ENCODE measurements around the gene ARMC10. TPM values are rescaled to one million over a fixed set of nuclear protein-coding genes. Genes with fewer than 3 reads are reported as not detected.

The ARMC10 gene
- total and polyA plus RNA-seq, 2 experiments from 2014 or later: 43.4 to 48.2 TPM

GRCh38 chr7:103121641-103122040 lies 46.7 kb downstream of the ARMC10 start:
- no peak overlapping the region for H3K4me3 Mint-ChIP-seq
- H3K4me1 Mint-ChIP-seq: no peaks in the 10 kb centered on the region

More at GRCh38 chr7:103121641-103122040, 46.7 kb downstream of the ARMC10 start:
- Histone ChIP-seq H3K27me3 (ENCODE audit: insufficient read depth) (no peaks in the 10 kb centered on the region), H3K9me2 (ENCODE audit: insufficient read depth) (no peaks in the 10 kb centered on the region), H3K4me3 (no peak overlapping the region), H3F3A (replicated peaks; ENCODE audit: low read depth) (no peaks in the 10 kb centered on the region), H2AFZ (no peak overlapping the region), H3K4me1 (ENCODE audit: insufficient read depth) (no peaks in the 10 kb centered on the region), H4K20me1 (replicated peaks; ENCODE audit: insufficient read depth) (peaks cover 5% of the 10 kb centered on the region; the same call in 1 of the 2 replicates), H3K4me2 (no peak overlapping the region), H3K36me3 (ENCODE audit: insufficient read depth) (no peaks in the 10 kb centered on the region), H3K79me2 (replicated peaks; ENCODE audit: insufficient read depth) (no peaks in the 10 kb centered on the region), H3K27ac (ENCODE audit: low read depth) (no peak overlapping the region)
- ATAC-seq (no peak), DNase-seq (ENCODE audit: low spot score) (no peak)
- no peak overlapping the region for H3K27ac Mint-ChIP-seq
- no peaks in the 10 kb centered on the region for H3K27me3 Mint-ChIP-seq (ENCODE audit: insufficient read depth, low read depth, poor library complexity)
- H3K36me3 Mint-ChIP-seq (ENCODE audit: low read depth): peaks cover 11% of the 10 kb centered on the region; the same call in 2 of the 3 replicates
- no peaks in the 10 kb centered on the region for H3K9me3 Mint-ChIP-seq
- TF ChIP-seq POLR2AphosphoS5 (IDR thresholded peaks at IDR 0.05; ENCODE audit: low read depth) (no peak), ETS1 (IDR thresholded peaks at IDR 0.05) (no peak), EZH2phosphoT487 (IDR thresholded peaks at IDR 0.05; ENCODE audit: unreplicated experiment) (no peak), STAT1 (IDR thresholded peaks at IDR 0.05; ENCODE audit: unreplicated experiment) (no peak), EZH2 (IDR thresholded peaks at IDR 0.05; ENCODE audit: low read depth, unreplicated experiment) (no peak), ZNF462 (CRISPR knock-in tag; IDR thresholded peaks at IDR 0.05) (no peak), CREB1 (CRISPR knock-in tag; IDR thresholded peaks at IDR 0.05; ENCODE audit: low read depth) (no peak), NANOG (IDR thresholded peaks at IDR 0.05; ENCODE audit: borderline replicate concordance) (no peak), JUNB (IDR thresholded peaks at IDR 0.05; ENCODE audit: unreplicated experiment) (no peak), ZNF114 (CRISPR knock-in tag; IDR thresholded peaks at IDR 0.05) (no peak), CTCF (conservative IDR thresholded peaks at IDR 0.05; ENCODE audit: low read depth in 2 of 2) (no peak), ZNF331 (CRISPR knock-in tag; IDR thresholded peaks at IDR 0.05; ENCODE audit: low read depth) (no peak)
- TF ChIP-seq, protein P1, sequence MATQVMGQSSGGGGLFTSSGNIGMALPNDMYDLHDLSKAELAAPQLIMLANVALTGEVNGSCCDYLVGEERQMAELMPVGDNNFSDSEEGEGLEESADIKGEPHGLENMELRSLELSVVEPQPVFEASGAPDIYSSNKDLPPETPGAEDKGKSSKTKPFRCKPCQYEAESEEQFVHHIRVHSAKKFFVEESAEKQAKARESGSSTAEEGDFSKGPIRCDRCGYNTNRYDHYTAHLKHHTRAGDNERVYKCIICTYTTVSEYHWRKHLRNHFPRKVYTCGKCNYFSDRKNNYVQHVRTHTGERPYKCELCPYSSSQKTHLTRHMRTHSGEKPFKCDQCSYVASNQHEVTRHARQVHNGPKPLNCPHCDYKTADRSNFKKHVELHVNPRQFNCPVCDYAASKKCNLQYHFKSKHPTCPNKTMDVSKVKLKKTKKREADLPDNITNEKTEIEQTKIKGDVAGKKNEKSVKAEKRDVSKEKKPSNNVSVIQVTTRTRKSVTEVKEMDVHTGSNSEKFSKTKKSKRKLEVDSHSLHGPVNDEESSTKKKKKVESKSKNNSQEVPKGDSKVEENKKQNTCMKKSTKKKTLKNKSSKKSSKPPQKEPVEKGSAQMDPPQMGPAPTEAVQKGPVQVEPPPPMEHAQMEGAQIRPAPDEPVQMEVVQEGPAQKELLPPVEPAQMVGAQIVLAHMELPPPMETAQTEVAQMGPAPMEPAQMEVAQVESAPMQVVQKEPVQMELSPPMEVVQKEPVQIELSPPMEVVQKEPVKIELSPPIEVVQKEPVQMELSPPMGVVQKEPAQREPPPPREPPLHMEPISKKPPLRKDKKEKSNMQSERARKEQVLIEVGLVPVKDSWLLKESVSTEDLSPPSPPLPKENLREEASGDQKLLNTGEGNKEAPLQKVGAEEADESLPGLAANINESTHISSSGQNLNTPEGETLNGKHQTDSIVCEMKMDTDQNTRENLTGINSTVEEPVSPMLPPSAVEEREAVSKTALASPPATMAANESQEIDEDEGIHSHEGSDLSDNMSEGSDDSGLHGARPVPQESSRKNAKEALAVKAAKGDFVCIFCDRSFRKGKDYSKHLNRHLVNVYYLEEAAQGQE (IDR thresholded peaks at IDR 0.05; ENCODE audit: unreplicated experiment): no peak
